GM12872 (cell line): Measurements from ENCODE around the gene LRRC31.

Experiments used
- TF ChIP-seq, protein P1 (sequence below): IDR thresholded peaks from 3 replicates; pipeline ENCODE4 v1.5.1; 2011; ENCODE audit warnings: low read depth, mild to moderate bottlenecking, low read length, moderate library complexity; ENCODE audit not compliant: insufficient read depth

Gene LRRC31

GRCh38 chr3:169869484-169870220 is at the start of gene LRRC31:
Gene LRRC31 (minus strand): TSS chr3:169869935. CDS start chr3:169869807, 128 bp downstream.
- TF ChIP-seq, protein P1, sequence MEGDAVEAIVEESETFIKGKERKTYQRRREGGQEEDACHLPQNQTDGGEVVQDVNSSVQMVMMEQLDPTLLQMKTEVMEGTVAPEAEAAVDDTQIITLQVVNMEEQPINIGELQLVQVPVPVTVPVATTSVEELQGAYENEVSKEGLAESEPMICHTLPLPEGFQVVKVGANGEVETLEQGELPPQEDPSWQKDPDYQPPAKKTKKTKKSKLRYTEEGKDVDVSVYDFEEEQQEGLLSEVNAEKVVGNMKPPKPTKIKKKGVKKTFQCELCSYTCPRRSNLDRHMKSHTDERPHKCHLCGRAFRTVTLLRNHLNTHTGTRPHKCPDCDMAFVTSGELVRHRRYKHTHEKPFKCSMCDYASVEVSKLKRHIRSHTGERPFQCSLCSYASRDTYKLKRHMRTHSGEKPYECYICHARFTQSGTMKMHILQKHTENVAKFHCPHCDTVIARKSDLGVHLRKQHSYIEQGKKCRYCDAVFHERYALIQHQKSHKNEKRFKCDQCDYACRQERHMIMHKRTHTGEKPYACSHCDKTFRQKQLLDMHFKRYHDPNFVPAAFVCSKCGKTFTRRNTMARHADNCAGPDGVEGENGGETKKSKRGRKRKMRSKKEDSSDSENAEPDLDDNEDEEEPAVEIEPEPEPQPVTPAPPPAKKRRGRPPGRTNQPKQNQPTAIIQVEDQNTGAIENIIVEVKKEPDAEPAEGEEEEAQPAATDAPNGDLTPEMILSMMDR: no peak

DNA sequence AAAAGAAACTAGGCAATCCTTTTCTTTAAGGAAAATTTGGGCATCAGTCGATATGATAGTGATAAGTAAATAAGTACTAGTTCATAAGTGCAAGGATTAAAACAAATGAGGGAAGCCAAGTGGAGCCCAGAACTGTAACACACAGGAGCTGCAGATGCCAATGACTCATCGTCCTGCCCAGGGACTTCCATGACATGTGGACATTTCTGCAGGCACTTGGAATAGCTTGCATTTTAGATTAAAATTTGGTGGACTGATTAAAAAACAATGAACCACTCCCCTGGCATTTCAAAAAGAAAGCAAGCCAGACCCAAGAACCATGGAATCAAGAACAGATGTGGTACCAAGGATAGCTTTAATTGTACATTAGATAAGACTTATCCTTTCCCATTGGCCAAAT is 44.6 kb upstream of the LRRC31 start:
- TF ChIP-seq, protein P1: no peak

- TF ChIP-seq, protein P1: no peak
Observed at GRCh38 chr3:169913323-169913722, 43.6 kb upstream of the LRRC31 start.

- TF ChIP-seq, protein P1: no peak
Observed at GRCh38 chr3:169911272-169911671, 41.5 kb upstream of the LRRC31 start, which contains the start of gene SAMD7. Gene SAMD7 (plus strand): TSS chr3:169911572. CDS start chr3:169919499, 7,927 bp downstream.

- TF ChIP-seq, protein P1: no peak
Observed at GRCh38 chr3:169907944-169908343, 38.2 kb upstream of the LRRC31 start.

DNA sequence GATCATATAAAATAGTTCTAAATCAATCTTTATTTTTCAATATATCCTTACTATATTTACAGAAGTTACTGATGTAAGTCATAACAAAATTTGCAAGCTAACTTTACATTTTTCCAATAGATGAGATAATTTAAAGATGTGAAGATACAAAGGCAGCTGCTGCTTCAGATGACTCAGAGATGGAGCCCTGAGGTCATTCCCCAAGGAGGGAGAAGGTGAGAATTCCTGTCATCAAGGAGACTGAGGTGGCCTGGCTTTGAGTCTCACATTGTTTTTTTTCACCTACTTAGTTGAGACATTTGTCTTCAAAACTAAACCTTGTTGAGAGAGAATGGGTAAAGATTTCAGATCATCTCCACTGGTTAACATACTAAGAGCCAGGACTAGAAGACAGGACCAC is 37.7 kb upstream of the LRRC31 start:
- TF ChIP-seq, protein P1: no peak

- TF ChIP-seq, protein P1: no peak
Observed at GRCh38 chr3:169905404-169905803, 35.7 kb upstream of the LRRC31 start.
